Right atrium auricular region (tissue), 2 donors: Measurements from ENCODE around the gene TBC1D14. TPM values are rescaled to one million over a fixed set of nuclear protein-coding genes. Genes with fewer than 3 reads are reported as not detected.

Experiments used
- DNase-seq: peaks from one replicate; pipeline ENCODE4 v3.0.0-alpha.2; 2019; ENCODE audit warnings: low spot score
- H3K27ac ChIP-seq, 2 donors: fragments of 200-600 bp; sonication (generic); 1 replicate in 1 of 2; 2 replicates in 1 of 2; pipeline ENCODE4 v1.5.1; 2016 to 2019
- H3K27me3 ChIP-seq, 2 donors: fragments of 200-600 bp; sonication (generic); one replicate each; pipeline versions ENCODE4 v1.5.1 to v1.6.0; 2017 to 2019
- H3K36me3 ChIP-seq: fragments of 200-600 bp; sonication (generic); one replicate; pipeline ENCODE4 v1.5.1; 2016
- H3K4me1 ChIP-seq, 2 donors: fragments of 200-600 bp; sonication (generic); one replicate each; pipeline versions ENCODE4 v1.5.1 to v1.6.0; 2017 to 2019
- H3K4me3 ChIP-seq, 2 donors: fragments of 200-600 bp; sonication (generic); 1 replicate in 1 of 2; 2 replicates in 1 of 2; pipeline ENCODE4 v1.5.1; 2017 to 2019; ENCODE audit warnings: mild to moderate bottlenecking in 1 of 2, moderate library complexity in 1 of 2
- H3K9me3 ChIP-seq, 2 donors: fragments of 200-600 bp; sonication (generic); one replicate each; pipeline ENCODE4 v1.5.1; 2019
- CTCF ChIP-seq, 2 donors: fragments of 200-600 bp; sonication (generic); IDR thresholded peaks; one replicate each; pipeline ENCODE4 v1.5.1; 2019; ENCODE audit warnings: antibody characterized with exemption in 2 of 2
- total RNA-seq, 2 donors: library from RNA; depleted of rRNA; stranded (reverse); fragments of >200 nt; gene quantifications; one replicate each; pipeline ENCODE4 v1.1.0, GENCODE V29; 2016

Gene TBC1D14
- total RNA-seq, 2 donors from 2014 or later = 33.7 to 34.0 TPM

- Histone ChIP-seq H3K27me3 (no peaks in the 10 kb centered on the region), H3K9me3 (no peaks in the 10 kb centered on the region), H3K27ac (peak overlapping the region; percentile 18 to 40), H3K4me3 (no peak overlapping the region), H3K36me3 (peaks cover 8% of the 10 kb centered on the region), H3K4me1 (peaks cover 0 to 41% of the 10 kb centered on the region in 2 donors)
- TF ChIP-seq CTCF (IDR thresholded peaks at IDR 0.05) = no peak
- no peak for DNase-seq
Observed at GRCh38 chr4:6929339-6929811, 19.7 kb downstream of the TBC1D14 start.

- Histone ChIP-seq H3K4me3 (no peak overlapping the region), H3K4me1 (peaks cover 0 to 41% of the 10 kb centered on the region in 2 donors), H3K36me3 (peaks cover 3% of the 10 kb centered on the region), H3K27ac (peak overlapping the region; percentile 18 to 40), H3K27me3 (no peaks in the 10 kb centered on the region), H3K9me3 (no peaks in the 10 kb centered on the region)
- DNase-seq = no peak
- no peak for TF ChIP-seq CTCF (IDR thresholded peaks at IDR 0.05)
Observed at GRCh38 chr4:6929812-6930464, 20.3 kb downstream of the TBC1D14 start.

- DNase-seq = no peak
- Histone ChIP-seq H3K4me3 (no peak overlapping the region), H3K27me3 (no peaks in the 10 kb centered on the region), H3K27ac (no peak overlapping the region), H3K36me3 (no peaks in the 10 kb centered on the region), H3K9me3 (no peaks in the 10 kb centered on the region), H3K4me1 (peaks cover 0 to 31% of the 10 kb centered on the region in 2 donors)
- TF ChIP-seq CTCF (IDR thresholded peaks at IDR 0.05) = no peak
Observed at GRCh38 chr4:6932475-6932874, 22.8 kb downstream of the TBC1D14 start.

GRCh38 chr4:6932918-6933317, 23.3 kb downstream of the TBC1D14 start:
- Histone ChIP-seq H3K36me3 (no peaks in the 10 kb centered on the region), H3K9me3 (no peaks in the 10 kb centered on the region), H3K27ac (no peak overlapping the region), H3K27me3 (no peaks in the 10 kb centered on the region), H3K4me1 (peaks cover 0 to 26% of the 10 kb centered on the region in 2 donors), H3K4me3 (no peak overlapping the region)
- DNase-seq = no peak
- TF ChIP-seq CTCF (IDR thresholded peaks at IDR 0.05) = no peak

GRCh38 chr4:6933691-6934430, 24.2 kb downstream of the TBC1D14 start:
- TF ChIP-seq CTCF (IDR thresholded peaks at IDR 0.05) = no peak
- no peaks in the 10 kb centered on the region for H3K36me3 ChIP-seq
- no peaks in the 10 kb centered on the region for H3K27me3 ChIP-seq
- no peaks in the 10 kb centered on the region for H3K9me3 ChIP-seq
- no peak for DNase-seq
- H3K4me1 ChIP-seq = peaks cover 0 to 22% of the 10 kb centered on the region in 2 donors
- no peak overlapping the region for H3K27ac ChIP-seq
- no peak overlapping the region for H3K4me3 ChIP-seq
